ENCODE data around the gene OR1L8.

The OR1L8 gene

GRCh38 chr9:122579874-122580273 is 3.3 kb downstream of the OR1L8 start:
- no peak for DNase-seq (ENCODE audit: low read depth)
- TF ChIP-seq CTCF (IDR thresholded peaks at IDR 0.05; ENCODE audit: control insufficient read depth, extremely low read depth, insufficient read depth): no peak
- no peak overlapping the region for H3K4me3 ChIP-seq (ENCODE audit: low read depth, low read length)

DNA sequence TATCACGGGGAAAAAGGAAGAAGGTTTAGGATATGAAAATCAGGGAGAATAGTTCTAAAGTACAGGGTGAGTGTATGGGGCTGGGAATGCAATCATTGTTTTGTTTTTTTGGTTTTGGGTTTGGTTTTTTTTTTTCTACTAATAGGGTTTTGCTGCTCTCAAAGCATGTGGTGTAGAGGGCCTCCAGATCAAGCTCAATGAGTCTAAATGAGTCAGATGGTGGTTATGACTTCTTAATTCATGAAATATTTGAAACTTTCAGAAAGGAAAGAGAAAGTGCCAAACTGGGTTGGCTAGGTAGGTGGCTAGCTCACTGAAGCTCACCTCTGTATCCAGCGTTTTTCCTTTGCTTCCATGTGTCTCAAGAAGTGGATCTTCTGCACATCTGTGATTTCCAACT is 10.7 kb downstream of the OR1L8 start:
- no peak for TF ChIP-seq CTCF (IDR thresholded peaks at IDR 0.05; ENCODE audit: control insufficient read depth, extremely low read depth, insufficient read depth)
- no peak for DNase-seq (ENCODE audit: low read depth)
- no peak overlapping the region for H3K4me3 ChIP-seq (ENCODE audit: low read depth, low read length)

DNA sequence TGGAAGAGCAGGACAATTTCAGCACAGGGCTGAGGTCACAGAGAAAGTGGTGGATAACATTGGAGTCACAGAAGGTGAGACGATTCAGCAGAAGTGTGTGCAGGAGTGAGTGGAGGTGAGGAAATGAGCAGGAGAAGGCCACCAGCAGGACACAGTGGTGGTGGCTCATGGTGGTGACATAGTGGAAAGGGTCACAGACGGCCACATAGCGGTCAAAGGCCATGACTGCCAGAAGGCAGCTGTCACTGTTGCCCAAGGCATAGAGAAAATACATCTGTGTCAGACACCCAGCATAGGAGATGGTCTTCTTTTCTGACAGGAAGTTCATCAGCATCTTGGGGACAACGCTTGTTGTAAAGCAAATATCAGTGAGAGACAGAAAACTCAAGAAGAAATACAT is 15.3 kb downstream of the OR1L8 start:
- no peak for DNase-seq (ENCODE audit: low read depth)
- no peak overlapping the region for H3K4me3 ChIP-seq (ENCODE audit: low read depth, low read length)
- TF ChIP-seq CTCF (IDR thresholded peaks at IDR 0.05; ENCODE audit: control insufficient read depth, extremely low read depth, insufficient read depth): no peak

- H3K4me3 ChIP-seq (ENCODE audit: low read depth, low read length): no peak overlapping the region
- TF ChIP-seq CTCF (IDR thresholded peaks at IDR 0.05; ENCODE audit: control insufficient read depth, extremely low read depth, insufficient read depth): no peak
- DNase-seq (ENCODE audit: low read depth): no peak
Observed at GRCh38 chr9:122562134-122562760, 20.9 kb downstream of the OR1L8 start.

DNA sequence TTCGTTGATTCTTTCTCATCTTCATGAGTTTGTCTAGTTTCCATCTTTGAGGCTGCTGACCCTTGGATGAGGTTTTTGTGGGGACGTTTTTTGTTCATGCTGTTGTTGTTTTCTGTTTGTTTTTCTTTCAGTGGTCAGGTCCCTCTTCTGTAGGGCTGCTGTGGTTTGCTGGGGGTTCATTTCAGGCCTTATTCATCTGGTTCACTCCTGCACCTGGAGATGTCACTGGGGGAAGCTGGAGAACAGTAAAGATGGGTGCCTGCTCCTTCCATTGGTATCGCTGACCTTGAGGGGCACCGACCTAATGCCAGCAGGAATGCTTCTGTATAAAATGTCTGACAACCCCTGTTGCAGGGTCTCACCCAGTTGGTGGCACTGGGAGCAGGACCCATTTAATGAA is 21.7 kb downstream of the OR1L8 start:
- DNase-seq (ENCODE audit: low read depth): no peak
- no peak overlapping the region for H3K4me3 ChIP-seq (ENCODE audit: low read depth, low read length)
- no peak for TF ChIP-seq CTCF (IDR thresholded peaks at IDR 0.05; ENCODE audit: control insufficient read depth, extremely low read depth, insufficient read depth)

GRCh38 chr9:122552812-122553211 is 30.4 kb downstream of the OR1L8 start, which contains the start of gene OR1N2:
OR1N2 (plus strand) TSS chr9:122553112; CDS start chr9:122553212, 100 bp downstream.
- DNase-seq (ENCODE audit: low read depth): no peak
- H3K4me3 ChIP-seq (ENCODE audit: low read depth, low read length): no peak within 1 kb of the TSS
- TF ChIP-seq CTCF (IDR thresholded peaks at IDR 0.05; ENCODE audit: control insufficient read depth, extremely low read depth, insufficient read depth): no peak

- H3K4me3 ChIP-seq (ENCODE audit: low read depth, low read length): no peak overlapping the region
- no peak for TF ChIP-seq CTCF (IDR thresholded peaks at IDR 0.05; ENCODE audit: control insufficient read depth, extremely low read depth, insufficient read depth)
- no peak for DNase-seq (ENCODE audit: low read depth)
Observed at GRCh38 chr9:122551371-122551770, 31.8 kb downstream of the OR1L8 start.

Measured in LNCaP clone FGC (cell line).